Brain microvascular endothelial cell (primary cell): ENCODE data around the gene PLSCR3.

Experiments
- DNase-seq: peaks from one replicate; pipeline ENCODE4 v3.0.0-alpha.2; 2020
- H3K27ac ChIP-seq: fragments of 250-450 bp; sonication (Bioruptor Pico); 2 replicates; pipeline ENCODE4 v1.5.1; 2020; ENCODE audit warnings: mild to moderate bottlenecking, moderate library complexity
- H3K27me3 ChIP-seq: fragments of 250-450 bp; sonication (Bioruptor Pico); replicated peaks from 2 replicates; pipeline ENCODE4 v1.5.1; 2020; ENCODE audit warnings: mild to moderate bottlenecking
- H3K36me3 ChIP-seq: fragments of 250-450 bp; sonication (Bioruptor Pico); replicated peaks from 2 replicates; pipeline ENCODE4 v1.5.1; 2020; ENCODE audit warnings: mild to moderate bottlenecking
- H3K4me3 ChIP-seq: 2 replicates; pipeline ENCODE4 v1.5.1; 2011; ENCODE audit warnings: low read depth, mild to moderate bottlenecking, control low read depth, low read length, moderate library complexity
- CTCF ChIP-seq: IDR thresholded peaks from 2 replicates; pipeline ENCODE4 v1.5.1; 2011; ENCODE audit warnings: low read depth, mild to moderate bottlenecking, moderate library complexity, low read length, control low read depth, inconsistent platforms; ENCODE audit errors: missing control alignments
- in situ Hi-C: cut with HindIII; loops from 2 replicates; pipeline ENCODE4 v1.10.0; 2017; ENCODE audit warnings: low sequenced_read_pairs, low pct_ligation_motif_present

PLSCR3 gene

GRCh38 chr17:7407082-7407481, 12.8 kb upstream of the PLSCR3 start:
- Histone ChIP-seq H3K36me3 (peaks cover 15% of the 10 kb centered on the region), H3K27me3 (no peaks in the 10 kb centered on the region), H3K27ac (no peak overlapping the region), H3K4me3 (no peak overlapping the region)
- in situ Hi-C loops = no loop called here
- no peak for DNase-seq
- TF ChIP-seq CTCF = no peak

- in situ Hi-C loops = no loop called here
- H3K27ac ChIP-seq = no peak overlapping the region
- TF ChIP-seq CTCF = no peak
- DNase-seq = no peak
- no peaks in the 10 kb centered on the region for H3K27me3 ChIP-seq
- H3K36me3 ChIP-seq = peaks cover 15% of the 10 kb centered on the region
- peak overlapping the region; percentile 69 for H3K4me3 ChIP-seq
Observed at GRCh38 chr17:7406235-7406825, 12.0 kb upstream of the PLSCR3 start.

GRCh38 chr17:7405350-7406234, 11.3 kb upstream of the PLSCR3 start:
- no peak for DNase-seq
- in situ Hi-C loops = no loop called here
- peak overlapping the region; percentile 69 for H3K4me3 ChIP-seq
- H3K27me3 ChIP-seq = no peaks in the 10 kb centered on the region
- no peak for TF ChIP-seq CTCF
- H3K27ac ChIP-seq = no peak overlapping the region
- peaks cover 13% of the 10 kb centered on the region for H3K36me3 ChIP-seq

GRCh38 chr17:7404737-7405349, 10.5 kb upstream of the PLSCR3 start:
- DNase-seq = peak; percentile 32
- Histone ChIP-seq H3K27me3 (no peaks in the 10 kb centered on the region), H3K27ac (peak overlapping the region; percentile 8), H3K4me3 (peak overlapping the region; percentile 69), H3K36me3 (peaks cover 8% of the 10 kb centered on the region)
- in situ Hi-C loops = no loop called here
- no peak for TF ChIP-seq CTCF

GRCh38 chr17:7403977-7404736, 9.8 kb upstream of the PLSCR3 start, which contains the start of gene TMEM256:
TMEM256 (minus strand) TSS chr17:7404097; CDS start chr17:7404084, 13 bp downstream.
- no peaks in the 10 kb centered on the region for H3K27me3 ChIP-seq
- DNase-seq = peak; percentile 99
- H3K36me3 ChIP-seq = peaks cover 5% of the 10 kb centered on the region
- peak within 1 kb of the TSS; percentile 51 for H3K27ac ChIP-seq
- peak within 1 kb of the TSS; percentile 83 for H3K4me3 ChIP-seq
- in situ Hi-C loops = no loop called here
- peak; percentile 29 for TF ChIP-seq CTCF
